Kidney tubule cell (primary cell): ENCODE data around the gene TAF12.
"Not testable (repeated sequence)": the region's sequence is repeated elsewhere in the genome, so short reads cannot be mapped to it uniquely, and the experiment has no call there.

ENCODE experiments used
- DNase-seq: peaks from one replicate; pipeline ENCODE4 v3.0.0-alpha.2; 2018; ENCODE audit warnings: low spot score

The TAF12 gene

GRCh38 chr1:28644494-28644893, 1.6 kb upstream of the TAF12 start:
- DNase-seq = no peak

- DNase-seq = no peak
Observed at GRCh38 chr1:28642056-28642846, 616 bp downstream of the TAF12 start.

DNA sequence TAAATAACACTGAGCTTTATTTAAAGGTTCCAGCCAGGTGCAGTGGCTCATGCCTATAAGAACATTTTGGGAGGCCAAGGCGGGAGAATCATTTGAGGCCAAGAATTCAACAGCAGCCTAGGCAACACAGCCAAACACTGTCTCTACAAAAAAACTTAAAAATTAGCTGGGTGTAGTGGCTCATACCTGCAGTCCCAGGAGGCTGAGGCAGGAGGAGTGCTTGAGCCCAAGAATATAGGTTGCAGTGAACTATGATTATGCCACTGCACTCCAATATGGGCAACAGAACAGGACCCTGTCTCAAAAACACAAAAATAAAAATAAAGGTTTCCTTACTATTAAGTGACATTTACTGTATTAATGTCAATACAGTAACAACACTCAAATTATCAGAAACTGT, 2.1 kb downstream of the TAF12 start:
- DNase-seq = peak; percentile 50

- DNase-seq = no peak
Observed at GRCh38 chr1:28632560-28632959, 10.3 kb downstream of the TAF12 start.

GRCh38 chr1:28631713-28632112, 11.2 kb downstream of the TAF12 start:
- no peak for DNase-seq

GRCh38 chr1:28613175-28613574, 29.7 kb downstream of the TAF12 start:
- DNase-seq = no peak

GRCh38 chr1:28606771-28607170, 36.1 kb downstream of the TAF12 start:
- DNase-seq = no peak

DNA sequence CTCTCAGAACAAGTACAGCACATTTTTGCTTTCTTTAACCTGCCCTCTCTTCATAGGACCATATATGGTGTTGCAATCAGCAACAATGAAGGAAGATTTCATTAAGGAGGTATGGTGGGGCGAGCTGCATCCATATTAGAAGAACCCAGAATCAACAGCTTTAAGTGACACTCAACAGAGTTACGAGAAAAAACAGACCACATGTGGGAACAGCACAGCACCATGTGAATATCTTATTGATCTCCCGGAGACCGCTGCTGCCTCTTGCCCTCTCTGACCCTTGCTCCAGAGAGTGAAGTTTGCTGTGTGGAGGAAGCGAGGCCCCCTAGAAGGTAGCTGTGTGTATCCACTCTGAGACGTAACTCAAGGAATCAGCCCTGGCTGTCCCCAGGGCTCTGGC, 37.9 kb downstream of the TAF12 start:
- no peak for DNase-seq

GRCh38 chr1:28604411-28604810, 38.5 kb downstream of the TAF12 start:
- DNase-seq = no peak

- DNase-seq = peak; percentile 82
Observed at GRCh38 chr1:28602536-28603439, 40.1 kb downstream of the TAF12 start.

- peak; percentile 98 for DNase-seq
Observed at GRCh38 chr1:28601696-28602095, 41.2 kb downstream of the TAF12 start.

DNA sequence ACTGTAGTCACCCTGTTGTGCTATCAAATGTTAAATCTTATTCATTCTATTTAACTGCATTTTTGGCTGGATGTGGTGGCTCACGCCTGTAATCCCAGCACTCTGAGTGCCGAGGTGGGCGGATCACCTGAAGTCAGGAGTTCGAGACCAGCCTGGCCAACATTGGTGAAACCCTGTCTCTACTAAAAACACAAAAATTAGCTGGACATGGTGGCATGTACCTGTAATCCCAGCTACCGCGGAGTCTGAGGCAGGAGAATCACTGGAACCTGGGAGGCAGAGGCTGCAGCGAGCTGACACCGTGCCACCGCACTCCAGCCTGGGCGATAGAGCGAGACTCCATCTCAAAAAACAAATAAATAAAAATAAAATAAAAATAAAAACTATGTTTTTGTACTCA, 46.6 kb downstream of the TAF12 start:
- DNase-seq = not testable (repeated sequence)

DNA sequence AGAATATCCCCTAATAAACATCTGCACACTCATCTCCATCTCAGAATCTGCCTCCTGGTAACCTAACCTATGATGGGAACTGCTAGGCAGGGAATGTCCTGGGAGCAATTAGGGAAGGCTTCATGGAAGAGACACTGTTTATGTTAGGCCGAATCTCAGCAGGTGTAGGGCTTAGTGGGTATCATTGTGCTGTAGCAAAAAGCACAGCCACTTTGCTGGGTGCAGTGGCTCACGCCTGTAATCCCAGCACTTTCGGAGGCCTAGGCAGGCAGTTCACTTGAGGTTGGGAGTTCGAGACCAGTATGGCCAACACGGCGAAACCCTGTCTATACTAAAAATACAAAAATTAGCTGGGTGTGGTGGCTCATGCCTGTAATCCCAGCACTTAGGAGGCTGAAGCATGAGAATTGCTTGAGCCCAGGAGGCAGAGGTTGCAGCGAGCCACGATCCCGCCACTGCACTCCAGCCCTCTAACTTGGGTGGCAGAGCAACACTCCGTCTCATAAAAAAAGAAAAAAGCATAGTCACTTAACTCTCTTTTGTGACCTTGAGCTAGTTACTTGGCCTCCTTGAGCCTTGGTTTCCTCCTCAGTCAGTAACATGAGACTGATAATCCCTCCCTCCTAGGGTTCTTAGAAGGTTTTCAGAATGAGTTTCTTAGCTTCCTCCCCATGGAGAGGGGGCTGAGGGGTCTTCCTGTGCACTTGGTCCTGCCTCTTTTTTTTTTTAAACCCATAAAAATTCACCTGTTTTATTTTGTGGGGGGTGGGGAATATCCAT, 47.3 kb downstream of the TAF12 start:
- no peak for DNase-seq

- DNase-seq = peak; percentile 92
Observed at GRCh38 chr1:28594686-28595411, 48.0 kb downstream of the TAF12 start.

DNA sequence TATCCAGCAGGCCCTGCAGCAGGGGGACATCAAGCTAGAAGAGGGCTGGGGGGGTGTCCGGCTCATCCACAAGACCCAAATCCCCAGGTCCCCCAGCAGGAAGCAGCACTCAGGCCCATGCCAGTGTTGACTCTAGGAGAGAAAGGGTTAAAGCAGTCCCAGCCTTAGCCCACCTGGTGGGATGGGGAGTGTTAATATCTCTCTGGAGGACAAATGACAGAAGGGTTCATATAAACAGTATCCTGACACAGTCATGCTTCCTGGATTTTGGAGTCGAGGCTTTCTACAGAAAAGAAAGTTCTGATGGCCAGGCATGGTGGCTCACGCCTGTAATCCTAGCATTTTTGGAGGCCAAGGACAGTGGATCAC, 48.9 kb downstream of the TAF12 start:
- DNase-seq = not testable (repeated sequence)

- DNase-seq = no peak
Observed at GRCh38 chr1:28592321-28593071, 50.4 kb downstream of the TAF12 start.

DNA sequence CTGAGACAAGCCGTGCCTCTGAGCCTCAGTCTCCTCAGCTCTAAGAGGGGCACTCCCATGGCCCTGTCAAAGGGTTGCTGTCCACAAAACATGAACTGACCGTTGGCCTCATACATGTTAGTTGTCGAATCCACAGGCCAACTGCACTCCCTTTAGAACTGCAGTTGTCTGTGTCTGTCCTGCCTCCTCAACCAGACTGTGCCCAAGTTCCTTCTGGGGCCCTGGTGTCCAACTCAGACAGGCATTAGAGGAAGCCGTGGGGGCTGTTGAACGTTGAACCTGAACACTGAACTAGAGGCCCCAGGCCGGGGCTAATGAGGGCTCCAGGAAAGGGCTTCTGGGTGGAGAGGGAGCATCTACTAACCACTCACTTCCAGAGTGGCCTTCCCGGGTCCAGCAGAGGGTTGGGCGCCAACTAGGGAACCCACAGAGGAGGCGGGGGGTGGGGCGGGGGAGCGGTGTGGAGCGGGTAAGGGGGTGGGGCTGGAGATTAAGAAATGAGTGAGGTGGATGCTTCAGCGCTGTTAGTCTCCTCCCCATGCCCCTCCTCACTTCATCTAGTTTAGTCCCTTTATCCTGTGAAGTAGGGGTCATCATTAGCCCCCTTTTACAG, 51.1 kb downstream of the TAF12 start, which contains the start of gene RAB42:
Gene RAB42, plus strand, starts transcription at position 558 of the 613 bp plus-strand sequence. CDS start 247 bp downstream, outside the sequence.
- DNase-seq = peak; percentile 32

GRCh38 chr1:28586585-28587391, 56.1 kb downstream of the TAF12 start:
- DNase-seq = peak; percentile 61

DNA sequence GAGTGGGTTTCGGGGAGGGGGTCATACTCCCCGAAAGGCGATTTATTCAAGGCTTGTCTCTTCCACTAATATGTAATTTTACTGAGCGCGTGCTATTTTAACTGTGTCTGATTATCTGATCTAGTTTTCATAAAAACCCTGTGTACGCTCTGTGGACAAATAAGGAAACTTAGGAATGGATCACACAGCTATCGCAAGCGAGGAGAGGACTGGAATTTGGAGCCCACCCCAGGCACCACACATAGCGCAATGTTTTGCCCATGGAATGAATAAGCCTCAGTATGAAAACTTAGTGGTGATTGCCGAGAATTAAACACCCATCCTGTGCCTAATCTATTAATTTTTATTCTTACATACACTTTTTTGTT, 60.6 kb downstream of the TAF12 start:
- DNase-seq = no peak
